Keratinocyte (primary cell): ENCODE measurements around the gene MGAT5. TPM values are rescaled to one million over a fixed set of nuclear protein-coding genes. Genes with fewer than 3 reads are reported as not detected.

Experiments used
- DNase-seq: peaks from one replicate; pipeline ENCODE4 v3.0.0-alpha.2; 2011; ENCODE audit warnings: low read depth, missing footprints, low spot score
- FAIRE-seq: peaks from 2 replicates; lab custom pipeline; 2011; peaks lifted over from hg19 to GRCh38; lab: Jason Lieb, UNC
- H2AFZ ChIP-seq: 2 replicates; pipeline ENCODE4 v1.6.0; 2012; ENCODE audit warnings: low read length, control low read depth, inconsistent platforms; ENCODE audit not compliant: control insufficient read depth
- H3K27ac ChIP-seq: 2 replicates; pipeline ENCODE4 v1.5.1; 2011; ENCODE audit warnings: low read length; ENCODE audit not compliant: control insufficient read depth, insufficient read depth
- H3K27me3 ChIP-seq: 3 replicates; pipeline ENCODE4 v1.6.0; 2011; ENCODE audit warnings: low read length; ENCODE audit not compliant: control insufficient read depth, insufficient read depth; ENCODE audit errors: extremely low read depth
- H3K36me3 ChIP-seq, 2 experiments: 2 replicates in 1 of 2; 3 replicates in 1 of 2; pipeline ENCODE4 v1.5.1; 2011; ENCODE audit warnings: low read length in 2 of 2, mild to moderate bottlenecking in 1 of 2; ENCODE audit not compliant: control insufficient read depth in 2 of 2, insufficient read depth in 2 of 2; ENCODE audit errors: extremely low read depth in 1 of 2
- H3K4me1 ChIP-seq: 3 replicates; pipeline ENCODE4 v1.5.1; 2011; ENCODE audit warnings: low read length; ENCODE audit not compliant: control insufficient read depth, insufficient read depth; ENCODE audit errors: extremely low read depth
- H3K4me2 ChIP-seq: 3 replicates; pipeline ENCODE4 v1.6.0; 2011; ENCODE audit warnings: low read depth, low read length; ENCODE audit not compliant: control insufficient read depth, insufficient read depth; ENCODE audit errors: extremely low read depth
- H3K4me3 ChIP-seq, 3 experiments: fragments of 200-600 bp in 1 of 3; sonication (generic) in 1 of 3; 2 replicates in 2 of 3; 3 replicates in 1 of 3; pipeline ENCODE4 v1.5.1; 2011 to 2016; ENCODE audit warnings: low read length in 3 of 3, mild to moderate bottlenecking in 3 of 3, control low read depth in 2 of 3, inconsistent platforms in 1 of 3, low read depth in 1 of 3, mixed read lengths in 1 of 3, mixed run types in 1 of 3, moderate library complexity in 1 of 3; ENCODE audit not compliant: control insufficient read depth in 2 of 3, insufficient read depth in 2 of 3; ENCODE audit errors: extremely low read depth in 1 of 3
- H3K79me2 ChIP-seq: 2 replicates; pipeline ENCODE4 v1.6.0; 2012; ENCODE audit warnings: low read length; ENCODE audit not compliant: control insufficient read depth, insufficient read depth
- H3K9ac ChIP-seq: 3 replicates; pipeline ENCODE4 v1.6.0; 2011; ENCODE audit warnings: low read length; ENCODE audit not compliant: control insufficient read depth, insufficient read depth; ENCODE audit errors: extremely low read depth
- H3K9me1 ChIP-seq: 3 replicates; pipeline ENCODE4 v1.6.0; 2011; ENCODE audit warnings: low read length; ENCODE audit not compliant: control insufficient read depth, insufficient read depth; ENCODE audit errors: extremely low read depth
- H3K9me3 ChIP-seq: 2 replicates; pipeline ENCODE4 v1.5.1; 2012; ENCODE audit warnings: low read depth, low read length; ENCODE audit not compliant: control insufficient read depth
- H4K20me1 ChIP-seq: 3 replicates; pipeline ENCODE4 v1.6.0; 2011; ENCODE audit warnings: low read length; ENCODE audit not compliant: control insufficient read depth, insufficient read depth; ENCODE audit errors: extremely low read depth
- EZH2 ChIP-seq: IDR thresholded peaks from one replicate; pipeline ENCODE4 v1.6.1; 2012; ENCODE audit warnings: inconsistent platforms, mild to moderate bottlenecking, low read length, moderate library complexity
- dilution Hi-C: fragments of 300-500 bp; cut with MboI; formaldehyde crosslinking; loops from one replicate; pipeline ENCODE4 v1.7.0; 2020; ENCODE audit warnings: low sequenced_read_pairs; ENCODE audit not compliant: extremely low pct_ligation_motif_present
- polyA plus RNA-seq, 5 experiments: library from polyadenylated mRNA; depleted of rRNA in 3 of 5; stranded (reverse) in 3 of 5; stranded (forward) in 1 of 5; unstranded in 1 of 5; fragments of >200 nt; gene quantifications; 1 replicate in 1 of 5; 2 replicates in 3 of 5; 3 replicates in 1 of 5; pipeline versions ENCODE4 v1.2.1 to v1.2.3, GENCODE V29; 2011 to 2012; ENCODE audit warnings: missing spikeins in 2 of 5, low read depth in 1 of 5, low replicate concordance in 1 of 5
- TF ChIP-seq, protein P1 (sequence below), 3 experiments: IDR thresholded peaks in 1 of 3; conservative IDR thresholded peaks in 1 of 3; optimal IDR thresholded peaks in 1 of 3; 2 replicates in 2 of 3; 3 replicates in 1 of 3; pipeline versions ENCODE3 to v1.5.1; 2011; ENCODE audit warnings: low read length in 3 of 3, mild to moderate bottlenecking in 3 of 3, moderate library complexity in 2 of 3, control low read depth in 1 of 3, inconsistent platforms in 1 of 3; ENCODE audit not compliant: insufficient read depth in 2 of 3; ENCODE audit errors: extremely low read depth in 1 of 3

Gene MGAT5
- polyA plus RNA-seq, 1 donor (not counting 4 experiments of a cell fraction or from before 2014, with no cell fraction given), result 23.0 TPM

- no peak for DNase-seq
- Histone ChIP-seq H3K27me3 (peaks cover 2% of the 10 kb centered on the region), H4K20me1 (no peaks in the 10 kb centered on the region), H3K9me1 (no peaks in the 10 kb centered on the region), H3K27ac (no peak overlapping the region), H2AFZ (no peak overlapping the region), H3K79me2 (no peaks in the 10 kb centered on the region), H3K9ac (no peak overlapping the region), H3K9me3 (no peaks in the 10 kb centered on the region), H3K4me1 (no peaks in the 10 kb centered on the region), H3K36me3 (no peaks in the 10 kb centered on the region), H3K4me2 (no peak overlapping the region), H3K4me3 (no peak overlapping the region)
- FAIRE-seq, result no peak
- dilution Hi-C loops, result no loop called here
- TF ChIP-seq, protein P1, sequence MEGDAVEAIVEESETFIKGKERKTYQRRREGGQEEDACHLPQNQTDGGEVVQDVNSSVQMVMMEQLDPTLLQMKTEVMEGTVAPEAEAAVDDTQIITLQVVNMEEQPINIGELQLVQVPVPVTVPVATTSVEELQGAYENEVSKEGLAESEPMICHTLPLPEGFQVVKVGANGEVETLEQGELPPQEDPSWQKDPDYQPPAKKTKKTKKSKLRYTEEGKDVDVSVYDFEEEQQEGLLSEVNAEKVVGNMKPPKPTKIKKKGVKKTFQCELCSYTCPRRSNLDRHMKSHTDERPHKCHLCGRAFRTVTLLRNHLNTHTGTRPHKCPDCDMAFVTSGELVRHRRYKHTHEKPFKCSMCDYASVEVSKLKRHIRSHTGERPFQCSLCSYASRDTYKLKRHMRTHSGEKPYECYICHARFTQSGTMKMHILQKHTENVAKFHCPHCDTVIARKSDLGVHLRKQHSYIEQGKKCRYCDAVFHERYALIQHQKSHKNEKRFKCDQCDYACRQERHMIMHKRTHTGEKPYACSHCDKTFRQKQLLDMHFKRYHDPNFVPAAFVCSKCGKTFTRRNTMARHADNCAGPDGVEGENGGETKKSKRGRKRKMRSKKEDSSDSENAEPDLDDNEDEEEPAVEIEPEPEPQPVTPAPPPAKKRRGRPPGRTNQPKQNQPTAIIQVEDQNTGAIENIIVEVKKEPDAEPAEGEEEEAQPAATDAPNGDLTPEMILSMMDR (optimal IDR thresholded peaks at IDR 0.05 in 1 of 3, IDR thresholded peaks at IDR 0.05 in 1 of 3, conservative IDR thresholded peaks at IDR 0.05 in 1 of 3; ENCODE audit: extremely low read depth in 1 of 3, insufficient read depth in 2 of 3, low read length in 3 of 3), result no peak
- no peak for TF ChIP-seq EZH2
Observed at GRCh38 chr2:134468776-134469175, 214.9 kb downstream of the MGAT5 start.

DNA sequence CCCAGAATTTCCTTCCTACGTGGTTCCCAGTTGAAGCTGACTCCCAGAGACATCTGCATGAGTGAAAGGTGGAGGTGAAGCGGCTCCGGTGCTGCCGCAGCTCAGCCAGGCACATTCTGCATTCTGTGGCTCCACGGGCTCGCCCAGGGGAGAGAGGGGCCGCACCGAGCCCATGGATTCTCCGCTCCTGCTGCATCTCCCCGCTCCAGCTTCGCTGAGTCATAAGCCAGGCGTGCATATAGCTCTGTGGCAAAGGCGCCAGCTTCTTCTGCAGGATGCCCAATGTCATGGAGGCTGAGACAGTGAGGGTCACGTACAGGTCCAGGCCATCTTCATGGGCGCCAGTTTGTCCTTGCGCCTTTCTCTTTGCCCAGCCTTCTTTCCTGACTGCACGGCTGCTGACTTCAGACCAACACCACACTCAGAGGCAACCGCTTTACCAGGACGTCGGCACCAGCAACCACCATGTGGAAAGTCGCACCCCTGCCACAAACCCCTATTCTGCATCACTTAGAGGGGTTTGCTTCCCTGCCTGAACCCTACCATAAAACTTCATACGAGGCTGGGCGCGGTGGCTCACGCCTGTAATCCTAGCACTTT, 215.7 kb downstream of the MGAT5 start:
- Histone ChIP-seq H3K27ac (no peak overlapping the region), H3K36me3 (no peaks in the 10 kb centered on the region), H3K4me1 (no peaks in the 10 kb centered on the region), H2AFZ (no peak overlapping the region), H3K9ac (no peak overlapping the region), H3K4me2 (no peak overlapping the region), H3K27me3 (no peaks in the 10 kb centered on the region), H3K9me3 (no peaks in the 10 kb centered on the region), H3K4me3 (no peak overlapping the region), H4K20me1 (no peaks in the 10 kb centered on the region), H3K79me2 (no peaks in the 10 kb centered on the region), H3K9me1 (no peaks in the 10 kb centered on the region)
- dilution Hi-C loops, result no loop called here
- DNase-seq (no peak), FAIRE-seq (no peak)
- TF ChIP-seq, protein P1 (optimal IDR thresholded peaks at IDR 0.05 in 1 of 3, IDR thresholded peaks at IDR 0.05 in 1 of 3, conservative IDR thresholded peaks at IDR 0.05 in 1 of 3; ENCODE audit: extremely low read depth in 1 of 3, insufficient read depth in 2 of 3, low read length in 3 of 3), result no peak
- no peak for TF ChIP-seq EZH2
